Astrocyte (in vitro differentiated cells and primary cell): ENCODE data around the gene HAUS8.

Source experiments
- CTCF ChIP-seq: IDR thresholded peaks from 2 replicates; pipeline ENCODE4 v1.5.1; 2011; ENCODE audit warnings: low read depth, mild to moderate bottlenecking, inconsistent platforms, low read length, moderate library complexity; ENCODE audit not compliant: insufficient read depth
- EZH2 ChIP-seq: IDR thresholded peaks from 2 replicates; pipeline ENCODE4 v1.6.1; 2012; ENCODE audit warnings: mild to moderate bottlenecking, low read length, inconsistent platforms; ENCODE audit not compliant: insufficient read depth

GRCh38 chr19:17006579-17006978 lies 68.7 kb downstream of the HAUS8 start:
- TF ChIP-seq CTCF (no peak), EZH2 (no peak)
